Activated naive CD4-positive, alpha-beta T cell treated with anti-CD3 and anti-CD28 coated beads, Interleukin-2, amount 50 U/mL, for 24 hours (primary cell): Measurements from ENCODE around the gene AP3D1.

Experiments
- H3K27ac Mint-ChIP-seq: one replicate; pipeline ENCODE4 v1.8.0; 2021; ENCODE audit warnings: mild to moderate bottlenecking, mixed read lengths
- H3K27me3 Mint-ChIP-seq: one replicate; pipeline ENCODE4 v1.8.0; 2021; ENCODE audit warnings: mixed read lengths
- H3K36me3 Mint-ChIP-seq: one replicate; pipeline ENCODE4 v1.8.0; 2021; ENCODE audit warnings: mixed read lengths
- H3K4me1 Mint-ChIP-seq: one replicate; pipeline ENCODE4 v1.8.0; 2021; ENCODE audit warnings: mixed read lengths
- H3K4me3 Mint-ChIP-seq: one replicate; pipeline ENCODE4 v1.8.0; 2021; ENCODE audit warnings: mild to moderate bottlenecking, mixed read lengths
- H3K9me3 Mint-ChIP-seq: one replicate; pipeline ENCODE4 v1.8.0; 2021; ENCODE audit warnings: mixed read lengths

The AP3D1 gene

DNA sequence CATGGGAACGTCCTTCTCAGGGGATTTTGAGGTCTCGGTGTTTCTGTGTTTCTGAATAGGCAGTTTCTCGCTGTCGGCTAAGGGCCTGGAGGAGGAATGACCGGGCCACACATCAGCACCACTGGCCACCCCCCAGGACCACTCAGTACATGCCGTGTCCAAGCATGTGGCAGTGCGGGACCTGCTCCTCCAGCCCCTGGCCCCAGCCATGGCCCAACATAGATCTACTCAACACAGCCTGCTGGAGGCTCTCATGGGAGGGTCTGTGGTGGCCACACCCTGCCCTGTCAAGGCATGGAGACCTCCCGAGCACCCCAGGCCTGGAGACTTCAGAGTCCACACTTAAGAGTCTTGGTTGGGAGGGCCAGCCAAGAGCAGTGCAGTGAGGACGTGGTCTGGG is 37.1 kb downstream of the AP3D1 start:
- H3K36me3 Mint-ChIP-seq = peaks cover 7% of the 10 kb centered on the region
- H3K9me3 Mint-ChIP-seq = no peaks in the 10 kb centered on the region
- H3K4me3 Mint-ChIP-seq = no peak overlapping the region
- H3K27me3 Mint-ChIP-seq = no peaks in the 10 kb centered on the region
- H3K4me1 Mint-ChIP-seq = peaks cover 5% of the 10 kb centered on the region
- no peak overlapping the region for H3K27ac Mint-ChIP-seq

DNA sequence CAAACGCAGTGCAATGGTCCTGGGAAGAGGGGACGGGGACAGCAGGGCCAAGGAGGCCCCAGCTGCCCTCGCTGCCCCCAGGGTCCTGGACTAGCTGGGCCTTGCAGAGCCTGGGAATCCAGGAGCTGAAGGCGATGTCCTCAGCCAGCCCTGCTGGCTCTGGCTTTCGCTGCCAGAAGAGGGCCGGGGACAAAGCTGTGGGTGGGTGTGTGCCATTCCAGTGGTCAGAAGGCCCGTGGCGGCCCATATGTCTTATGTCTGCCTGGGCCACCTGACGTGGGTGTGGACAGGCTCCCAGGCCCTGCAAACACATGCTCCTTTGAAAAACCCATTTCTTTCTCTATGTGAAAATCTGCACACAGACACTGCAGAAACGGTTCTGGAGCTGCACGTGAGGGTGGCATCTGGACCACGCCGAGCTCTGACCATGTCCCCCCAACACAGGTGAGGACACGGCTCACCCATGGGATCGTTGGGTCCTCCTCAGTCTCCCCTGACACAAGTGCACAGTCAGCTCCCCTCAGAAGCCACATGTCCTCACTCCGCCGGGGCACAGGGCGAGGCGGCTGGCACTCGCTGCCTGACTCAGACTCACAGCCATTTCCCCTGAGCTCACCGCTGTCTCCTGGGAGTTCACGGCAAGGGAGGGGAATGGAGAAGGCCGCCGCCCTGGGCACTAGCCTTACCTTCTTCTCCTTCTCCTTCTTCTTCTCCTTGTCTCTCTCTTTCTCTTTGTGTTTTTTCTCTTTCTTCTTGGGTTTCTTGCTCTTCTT is 37.7 kb downstream of the AP3D1 start:
- no peak overlapping the region for H3K4me3 Mint-ChIP-seq
- peaks cover 5% of the 10 kb centered on the region for H3K4me1 Mint-ChIP-seq
- peaks cover 6% of the 10 kb centered on the region for H3K36me3 Mint-ChIP-seq
- H3K27ac Mint-ChIP-seq = no peak overlapping the region
- no peaks in the 10 kb centered on the region for H3K9me3 Mint-ChIP-seq
- H3K27me3 Mint-ChIP-seq = no peaks in the 10 kb centered on the region

DNA sequence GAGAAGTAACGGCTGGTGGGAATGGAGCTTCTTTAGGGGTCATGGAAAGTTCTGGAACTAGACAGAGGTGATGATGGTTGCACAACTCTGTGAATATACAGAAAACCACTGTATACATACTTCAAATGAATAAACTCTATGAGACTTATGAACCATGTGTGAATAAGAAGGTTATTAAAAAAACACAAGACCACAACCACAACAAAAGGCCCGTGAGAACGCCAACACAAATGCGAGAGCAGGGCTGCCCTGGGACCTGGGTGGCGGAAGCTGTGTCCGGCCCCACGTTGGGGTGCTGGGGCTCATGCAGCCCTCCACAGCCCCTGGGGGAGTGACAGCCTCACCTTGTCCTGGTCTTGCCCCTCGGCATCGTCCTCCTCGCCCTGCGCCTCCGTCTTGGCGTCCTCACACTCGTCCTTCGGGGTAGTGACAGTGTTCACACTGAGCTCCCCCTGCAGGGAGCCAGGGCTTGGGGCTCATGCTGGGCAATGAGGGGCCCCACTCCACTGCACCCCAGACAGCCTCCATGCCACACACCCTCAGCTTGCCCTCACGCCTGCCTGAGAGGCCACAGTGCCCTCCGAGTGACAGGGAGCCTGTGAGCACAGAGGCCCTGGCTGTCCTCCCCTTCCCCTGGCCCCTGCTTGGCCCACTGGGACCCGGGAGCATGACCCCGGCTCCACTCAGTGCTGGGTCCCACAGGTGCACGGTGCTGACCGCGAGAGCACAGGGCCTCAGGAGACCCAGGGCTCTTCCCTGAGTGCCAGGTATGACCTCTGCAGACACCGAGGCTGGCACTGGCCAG is 38.6 kb downstream of the AP3D1 start:
- peak overlapping the region; percentile 13 for H3K27ac Mint-ChIP-seq
- H3K4me1 Mint-ChIP-seq = peaks cover 5% of the 10 kb centered on the region
- peaks cover 8% of the 10 kb centered on the region for H3K36me3 Mint-ChIP-seq
- H3K9me3 Mint-ChIP-seq = no peaks in the 10 kb centered on the region
- H3K4me3 Mint-ChIP-seq = no peak overlapping the region
- no peaks in the 10 kb centered on the region for H3K27me3 Mint-ChIP-seq

DNA sequence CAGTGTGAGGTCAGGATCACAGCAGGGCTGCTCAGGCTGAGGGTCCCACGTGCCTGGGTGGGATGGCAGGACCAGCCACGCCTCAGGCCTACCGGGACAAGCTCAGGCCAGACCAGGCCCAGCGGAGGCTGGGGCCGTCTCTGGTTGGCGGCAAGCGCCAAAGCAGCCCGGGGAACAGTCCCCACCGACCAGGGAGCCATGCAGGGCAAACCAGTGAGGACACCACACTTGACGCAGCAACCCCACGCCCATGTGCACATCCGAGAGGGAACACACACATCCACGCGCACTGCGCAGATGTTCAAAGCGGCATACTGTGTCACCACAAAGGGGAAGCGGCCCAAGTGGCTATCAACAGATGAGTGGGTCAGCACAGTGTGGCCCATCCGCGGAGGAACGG is 39.5 kb downstream of the AP3D1 start:
- H3K27ac Mint-ChIP-seq = no peak overlapping the region
- H3K4me3 Mint-ChIP-seq = no peak overlapping the region

DNA sequence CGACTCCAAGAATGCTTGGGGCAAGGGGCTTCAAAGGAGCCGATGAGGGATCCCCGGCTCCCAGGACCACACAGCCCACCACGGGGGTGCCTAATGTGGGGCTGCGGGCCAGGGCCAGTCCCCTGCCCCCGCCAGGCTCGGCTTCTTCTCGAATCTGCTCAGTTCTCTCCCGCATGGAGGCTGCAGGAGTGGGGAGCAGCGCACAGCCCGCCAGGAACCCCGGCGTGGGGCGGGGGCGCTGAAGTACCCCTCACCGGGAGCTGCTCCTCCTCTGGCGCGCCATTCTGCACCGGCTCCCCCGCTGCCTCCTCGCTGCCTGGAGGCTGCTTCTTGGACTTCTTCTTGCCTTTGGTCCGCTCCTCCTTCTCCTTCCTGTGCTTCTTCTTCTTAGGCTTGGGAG is 39.9 kb downstream of the AP3D1 start:
- H3K9me3 Mint-ChIP-seq = no peaks in the 10 kb centered on the region

More for the DNA sequence above, 39.5 kb downstream of the AP3D1 start:
- H3K36me3 Mint-ChIP-seq = peaks cover 10% of the 10 kb centered on the region
- H3K27me3 Mint-ChIP-seq = no peaks in the 10 kb centered on the region
- no peaks in the 10 kb centered on the region for H3K9me3 Mint-ChIP-seq
- peaks cover 5% of the 10 kb centered on the region for H3K4me1 Mint-ChIP-seq

DNA sequence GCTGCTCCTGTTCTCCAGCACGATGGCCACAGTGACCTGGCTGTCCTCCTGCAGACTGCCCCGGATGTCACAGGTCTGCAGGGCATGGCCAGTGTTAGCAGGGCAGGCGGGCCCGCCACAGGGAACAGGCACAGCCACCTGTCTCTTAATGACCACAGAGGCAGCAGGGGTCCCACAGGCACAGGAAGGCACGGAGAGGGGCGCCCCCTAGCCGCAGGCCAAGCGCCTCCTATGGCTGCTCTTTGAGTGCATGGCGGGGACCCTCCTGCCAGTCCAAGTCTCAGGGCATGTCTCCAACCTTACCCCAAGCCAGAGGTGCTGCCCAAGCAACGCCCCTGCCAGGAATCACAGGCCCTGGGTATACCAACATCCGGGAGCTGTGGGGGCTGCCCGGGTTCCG is 40.5 kb downstream of the AP3D1 start:
- Mint-ChIP-seq H3K4me1 (peaks cover 5% of the 10 kb centered on the region), H3K27me3 (no peaks in the 10 kb centered on the region), H3K4me3 (no peak overlapping the region), H3K27ac (no peak overlapping the region), H3K36me3 (peaks cover 12% of the 10 kb centered on the region), H3K9me3 (no peaks in the 10 kb centered on the region)

More for the DNA sequence above, 39.9 kb downstream of the AP3D1 start:
- peaks cover 12% of the 10 kb centered on the region for H3K36me3 Mint-ChIP-seq
- H3K4me3 Mint-ChIP-seq = no peak overlapping the region
- H3K4me1 Mint-ChIP-seq = peaks cover 5% of the 10 kb centered on the region
- no peaks in the 10 kb centered on the region for H3K27me3 Mint-ChIP-seq
- no peak overlapping the region for H3K27ac Mint-ChIP-seq

DNA sequence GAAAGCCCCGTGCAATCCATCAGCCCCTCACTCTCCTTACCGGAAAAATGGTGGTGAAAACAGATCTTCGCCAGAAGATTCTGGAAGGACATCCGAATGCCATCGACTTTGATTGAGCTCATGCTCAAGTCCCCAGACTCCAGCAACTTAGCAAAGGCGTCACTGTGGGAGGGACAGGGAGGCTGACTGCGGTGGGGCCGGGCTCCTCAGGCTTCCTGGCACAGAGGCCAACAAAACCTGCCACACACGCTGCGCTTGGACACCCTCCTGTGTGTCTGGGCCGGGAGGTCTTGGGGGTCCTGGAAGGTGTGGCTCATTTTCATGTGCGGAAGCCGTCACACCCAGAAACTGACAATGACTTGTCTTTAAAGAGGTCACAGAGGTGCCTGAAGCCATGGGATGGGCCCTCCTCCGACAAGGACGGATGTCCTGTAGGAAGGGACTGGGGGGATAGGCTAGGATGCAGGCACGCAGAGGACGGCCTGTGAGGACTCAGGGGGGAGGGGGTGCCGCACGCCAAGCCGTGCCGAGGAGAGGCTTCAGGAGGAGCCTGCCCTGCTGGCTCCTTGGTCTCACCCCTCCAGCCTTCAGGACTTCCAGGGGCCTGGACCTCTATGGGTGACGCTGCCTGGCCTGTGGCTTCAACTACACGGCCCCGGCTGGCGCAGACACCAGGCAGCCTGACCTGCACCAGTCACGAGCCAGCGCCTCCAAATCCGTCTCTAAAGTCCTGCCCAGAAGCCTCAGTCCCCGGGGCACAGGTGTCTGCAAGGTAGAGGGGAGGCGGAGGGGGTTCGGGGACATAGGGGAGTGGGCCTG is 42.1 kb downstream of the AP3D1 start:
- no peak overlapping the region for H3K27ac Mint-ChIP-seq
- no peaks in the 10 kb centered on the region for H3K27me3 Mint-ChIP-seq
- H3K4me3 Mint-ChIP-seq = no peak overlapping the region
- peaks cover 5% of the 10 kb centered on the region for H3K4me1 Mint-ChIP-seq
- H3K9me3 Mint-ChIP-seq = no peaks in the 10 kb centered on the region
- peaks cover 19% of the 10 kb centered on the region for H3K36me3 Mint-ChIP-seq

DNA sequence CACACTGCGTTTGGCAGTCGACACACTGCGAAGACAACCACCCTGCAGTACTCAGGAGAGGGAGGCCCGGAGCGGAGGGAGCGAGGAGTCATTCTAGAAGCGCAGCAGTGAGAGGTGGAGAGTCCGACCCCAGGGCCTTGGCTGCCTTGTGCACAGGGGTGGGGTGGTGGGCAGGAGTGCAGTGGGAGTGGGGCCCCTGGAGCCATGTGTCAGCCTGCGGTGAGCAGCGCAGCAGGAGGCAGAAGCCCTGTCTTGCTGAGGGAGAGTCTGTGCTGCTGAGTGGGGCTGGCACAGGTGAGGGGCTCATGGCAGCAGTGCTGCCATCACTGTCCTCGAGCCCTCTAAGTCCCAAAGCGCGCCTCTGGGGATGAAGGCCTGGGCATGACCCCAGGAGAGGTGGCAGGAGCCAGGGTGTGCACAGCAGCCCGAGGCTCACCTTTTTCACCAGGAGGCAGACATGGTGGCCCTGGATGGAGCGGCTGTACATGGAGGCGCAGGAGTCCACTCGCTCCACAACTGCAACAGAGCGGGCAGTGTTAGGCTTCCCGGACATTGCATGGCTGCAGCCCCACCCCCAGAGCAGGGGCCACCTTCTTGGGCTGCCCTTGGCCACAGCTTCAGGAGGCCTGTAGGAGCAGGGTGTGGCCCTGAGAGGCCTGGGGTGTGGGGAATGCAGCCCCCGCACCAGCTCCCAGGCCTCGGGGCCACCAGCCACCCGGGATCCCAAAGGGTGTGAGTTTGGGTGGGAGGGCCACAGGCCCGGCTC is 42.9 kb downstream of the AP3D1 start:
- Mint-ChIP-seq H3K36me3 (peaks cover 21% of the 10 kb centered on the region), H3K4me3 (no peak overlapping the region), H3K27me3 (no peaks in the 10 kb centered on the region), H3K4me1 (peaks cover 10% of the 10 kb centered on the region), H3K27ac (no peak overlapping the region), H3K9me3 (no peaks in the 10 kb centered on the region)

DNA sequence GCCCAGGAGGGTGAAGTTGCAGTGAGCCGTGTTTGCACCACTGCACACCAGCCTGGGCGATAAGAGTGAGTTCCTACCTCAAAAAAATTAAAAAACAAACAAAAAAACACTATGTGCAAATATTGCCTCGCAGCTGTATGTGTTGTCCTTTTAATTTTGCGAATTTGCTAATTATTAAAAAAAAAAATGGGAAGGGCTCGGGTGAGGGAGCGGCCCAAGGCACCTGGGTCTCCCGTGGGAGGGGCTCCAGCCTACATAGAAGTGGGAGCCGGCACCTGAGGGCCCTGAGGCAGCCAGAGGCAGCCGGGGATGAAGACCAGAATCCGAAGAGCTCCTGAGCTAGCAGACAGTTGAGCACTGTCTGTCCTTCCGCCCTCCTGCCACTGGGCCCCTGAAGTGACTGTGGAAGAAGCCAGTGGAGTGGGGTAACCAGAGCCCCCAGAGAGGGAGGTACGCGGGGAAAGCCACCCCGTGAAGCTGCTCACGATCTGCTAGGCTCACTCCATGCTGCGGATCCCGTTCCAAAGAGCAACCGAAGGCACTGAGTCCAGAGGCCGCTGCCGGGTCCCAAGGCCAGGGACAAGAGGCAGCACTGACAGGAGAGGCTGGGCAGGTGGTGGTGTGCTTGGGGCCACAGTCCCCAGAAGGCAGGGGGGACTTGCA is 48.2 kb downstream of the AP3D1 start:
- Mint-ChIP-seq H3K27ac (no peak overlapping the region), H3K36me3 (peaks cover 21% of the 10 kb centered on the region), H3K4me3 (no peak overlapping the region), H3K9me3 (no peaks in the 10 kb centered on the region), H3K4me1 (peaks cover 6% of the 10 kb centered on the region), H3K27me3 (no peaks in the 10 kb centered on the region)

DNA sequence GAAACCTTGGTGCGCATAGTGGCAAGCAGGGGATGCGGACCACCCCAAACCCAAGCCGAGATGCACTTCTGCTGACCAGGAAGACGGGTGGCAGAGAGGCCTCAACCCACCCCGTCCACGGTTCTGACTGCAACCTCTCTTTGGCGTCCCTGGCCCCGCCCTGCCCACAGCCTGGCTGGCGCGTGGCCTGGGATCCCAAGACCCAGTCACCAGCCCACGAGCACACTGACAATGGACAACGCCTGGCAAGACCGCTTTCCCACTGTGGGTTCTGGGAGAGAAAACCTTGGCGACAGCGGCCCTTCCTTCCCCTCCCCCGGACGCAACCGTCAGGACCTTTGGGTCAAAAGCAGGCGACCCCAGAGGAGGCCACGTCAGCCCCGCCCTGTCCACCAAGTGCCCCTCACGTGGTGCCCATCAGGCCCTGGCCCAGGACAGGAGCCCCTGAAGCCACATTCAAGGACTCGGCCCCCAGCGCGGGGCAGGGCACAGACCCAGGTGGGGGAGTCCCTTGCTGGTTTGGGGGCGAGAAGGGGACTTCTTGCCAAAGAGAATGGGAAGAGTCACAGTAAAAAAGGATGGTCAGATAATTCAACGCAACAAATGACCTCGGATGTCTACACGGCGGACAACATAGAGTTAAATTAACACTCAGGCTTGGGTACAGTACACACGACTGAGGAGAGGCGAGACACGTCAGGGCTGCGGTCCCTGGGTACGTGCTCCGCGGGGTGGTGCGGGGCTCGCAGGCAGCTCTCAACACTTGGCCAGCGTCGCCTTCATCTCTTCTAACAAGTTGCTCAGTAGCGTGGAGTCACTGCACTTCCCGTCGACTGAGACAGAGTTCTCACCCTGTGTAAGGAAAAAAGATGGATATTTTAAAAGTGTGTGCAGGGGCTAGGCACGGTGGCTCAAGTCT is 49.7 kb downstream of the AP3D1 start:
- Mint-ChIP-seq H3K36me3 (peaks cover 16% of the 10 kb centered on the region), H3K27me3 (no peaks in the 10 kb centered on the region), H3K9me3 (no peaks in the 10 kb centered on the region), H3K4me3 (no peak overlapping the region), H3K27ac (no peak overlapping the region), H3K4me1 (peaks cover 16% of the 10 kb centered on the region)

DNA sequence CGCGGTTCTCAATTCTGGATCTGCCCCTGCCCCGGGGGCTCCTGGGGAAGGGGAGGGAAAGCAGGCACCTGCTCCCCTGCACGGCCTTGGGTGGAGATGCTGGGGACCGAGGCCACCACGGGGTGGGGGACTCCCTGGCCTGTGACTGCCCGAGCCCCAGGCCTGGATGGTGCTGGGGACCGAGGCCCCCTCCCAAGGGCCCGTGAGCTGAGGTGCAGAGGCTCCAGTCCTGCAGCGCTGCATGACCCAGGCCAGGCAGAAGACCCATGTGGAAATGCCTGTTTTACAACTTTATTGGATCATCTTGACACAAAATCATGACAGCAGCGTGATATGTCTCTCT is 50.7 kb downstream of the AP3D1 start:
- Mint-ChIP-seq H3K36me3 (peaks cover 14% of the 10 kb centered on the region), H3K4me3 (no peak overlapping the region), H3K27ac (no peak overlapping the region), H3K4me1 (peaks cover 16% of the 10 kb centered on the region), H3K27me3 (no peaks in the 10 kb centered on the region), H3K9me3 (no peaks in the 10 kb centered on the region)

DNA sequence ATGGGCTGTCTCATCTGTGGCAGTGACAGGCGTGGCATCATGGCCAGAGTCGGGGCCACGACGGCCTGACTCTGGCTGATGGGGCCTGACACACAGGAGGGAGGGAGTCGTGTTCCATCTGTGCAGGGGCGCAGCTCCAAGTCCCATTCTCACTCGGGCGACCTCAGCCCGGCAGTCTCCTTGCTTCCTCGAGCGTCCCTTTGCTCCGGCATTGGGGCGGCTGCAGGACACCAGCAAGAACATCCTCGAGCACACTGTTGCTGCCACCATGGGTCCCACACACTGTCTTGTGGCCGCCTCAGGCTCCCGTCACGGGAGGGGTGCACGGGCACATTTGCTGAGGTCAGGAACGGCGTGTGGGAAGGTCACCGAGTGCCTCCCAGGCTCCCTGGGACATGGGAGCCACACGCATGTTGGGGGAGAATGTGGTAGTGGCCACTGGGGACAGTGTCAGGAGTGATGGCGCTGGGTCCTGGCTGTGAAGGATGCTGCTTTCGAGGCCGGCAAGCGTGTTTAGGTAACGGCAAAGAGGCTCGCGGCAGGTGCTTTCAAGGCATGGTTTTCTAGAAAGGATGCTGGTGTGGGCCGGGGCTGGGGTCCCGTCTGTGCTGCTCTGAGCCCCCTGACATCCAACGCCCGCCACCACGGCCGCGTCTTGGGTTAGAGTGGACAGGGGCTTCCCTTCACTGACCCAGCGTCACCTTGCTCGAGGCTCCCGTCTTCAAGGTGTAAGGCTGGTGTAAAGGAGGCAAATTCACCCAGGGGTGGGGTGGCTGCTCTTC is 51.2 kb downstream of the AP3D1 start:
- Mint-ChIP-seq H3K27me3 (no peaks in the 10 kb centered on the region), H3K9me3 (no peaks in the 10 kb centered on the region), H3K4me3 (no peak overlapping the region), H3K4me1 (peaks cover 16% of the 10 kb centered on the region), H3K36me3 (peaks cover 10% of the 10 kb centered on the region), H3K27ac (no peak overlapping the region)

DNA sequence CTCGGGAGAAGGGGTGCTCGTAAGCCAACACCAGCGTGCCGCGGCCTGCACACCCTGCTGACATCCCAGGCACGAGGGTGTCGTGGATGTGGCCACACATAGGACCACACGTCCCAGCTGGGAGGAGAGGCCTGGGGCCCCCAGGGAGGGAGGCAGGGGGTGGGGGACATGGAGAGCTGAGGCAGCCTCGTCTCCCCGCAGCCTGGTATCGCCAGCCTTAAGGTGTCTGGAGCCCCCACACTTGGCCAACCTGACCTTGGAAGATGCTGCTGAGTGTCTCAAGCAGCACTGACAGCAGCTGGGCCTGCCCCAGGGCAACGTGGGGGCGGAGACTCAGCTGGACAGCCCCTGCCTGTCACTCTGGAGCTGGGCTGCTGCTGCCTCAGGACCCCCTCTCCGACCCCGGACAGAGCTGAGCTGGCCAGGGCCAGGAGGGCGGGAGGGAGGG is 52.3 kb downstream of the AP3D1 start:
- Mint-ChIP-seq H3K27ac (no peak overlapping the region), H3K4me3 (no peak overlapping the region), H3K9me3 (no peaks in the 10 kb centered on the region), H3K27me3 (no peaks in the 10 kb centered on the region), H3K4me1 (peaks cover 21% of the 10 kb centered on the region), H3K36me3 (peaks cover 4% of the 10 kb centered on the region)
